T-helper 17 cell (primary cell): ENCODE measurements around the gene ZDHHC12. TPM values are rescaled to one million over a fixed set of nuclear protein-coding genes. Genes with fewer than 3 reads are reported as not detected.

Experiments used
- ATAC-seq: fragments of 150-1000 bp; cut with Tn5 transposase; 2 replicates; pipeline ENCODE4 v1.10.0; 2021; ENCODE audit warnings: mild to moderate bottlenecking, moderate library complexity
- DNase-seq, 3 donors: peaks; one replicate each; pipeline versions ENCODE4 v3.0.0 to v3.0.0-alpha.2; 2020 to 2021
- H3K9me3 ChIP-seq: one replicate; pipeline ENCODE4 v1.7.0; 2013; ENCODE audit warnings: low read length, mild to moderate bottlenecking; ENCODE audit not compliant: control insufficient read depth, poor library complexity, severe bottlenecking
- H3K27ac Mint-ChIP-seq: one replicate; pipeline ENCODE4 v1.8.0; 2022; ENCODE audit warnings: mild to moderate bottlenecking, moderate library complexity, mixed read lengths
- H3K27me3 Mint-ChIP-seq: one replicate; pipeline ENCODE4 v1.8.0; 2022; ENCODE audit warnings: mixed read lengths
- H3K36me3 Mint-ChIP-seq: one replicate; pipeline ENCODE4 v1.8.0; 2022; ENCODE audit warnings: low read depth, mixed read lengths
- H3K4me1 Mint-ChIP-seq: one replicate; pipeline ENCODE4 v1.8.0; 2022; ENCODE audit warnings: mild to moderate bottlenecking, mixed read lengths
- H3K4me3 Mint-ChIP-seq: one replicate; pipeline ENCODE4 v1.8.0; 2022; ENCODE audit warnings: mild to moderate bottlenecking, moderate library complexity, mixed read lengths
- total RNA-seq, 4 donors: library from RNA in 2 of 4; stranded (reverse) in 2 of 4; gene quantifications; one replicate each; pipeline ENCODE4 v1.2.3 and lab custom pipeline; 2022 to 2026

Gene ZDHHC12, protein sequence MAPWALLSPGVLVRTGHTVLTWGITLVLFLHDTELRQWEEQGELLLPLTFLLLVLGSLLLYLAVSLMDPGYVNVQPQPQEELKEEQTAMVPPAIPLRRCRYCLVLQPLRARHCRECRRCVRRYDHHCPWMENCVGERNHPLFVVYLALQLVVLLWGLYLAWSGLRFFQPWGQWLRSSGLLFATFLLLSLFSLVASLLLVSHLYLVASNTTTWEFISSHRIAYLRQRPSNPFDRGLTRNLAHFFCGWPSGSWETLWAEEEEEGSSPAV
- 10 to 100 TPM; 23.5 to 26.9 TPM for total RNA-seq
- total RNA-seq (lab: John Stamatoyannopoulos, UW), result 12.3 to 14.4 reads per million in 2 donors

DNA sequence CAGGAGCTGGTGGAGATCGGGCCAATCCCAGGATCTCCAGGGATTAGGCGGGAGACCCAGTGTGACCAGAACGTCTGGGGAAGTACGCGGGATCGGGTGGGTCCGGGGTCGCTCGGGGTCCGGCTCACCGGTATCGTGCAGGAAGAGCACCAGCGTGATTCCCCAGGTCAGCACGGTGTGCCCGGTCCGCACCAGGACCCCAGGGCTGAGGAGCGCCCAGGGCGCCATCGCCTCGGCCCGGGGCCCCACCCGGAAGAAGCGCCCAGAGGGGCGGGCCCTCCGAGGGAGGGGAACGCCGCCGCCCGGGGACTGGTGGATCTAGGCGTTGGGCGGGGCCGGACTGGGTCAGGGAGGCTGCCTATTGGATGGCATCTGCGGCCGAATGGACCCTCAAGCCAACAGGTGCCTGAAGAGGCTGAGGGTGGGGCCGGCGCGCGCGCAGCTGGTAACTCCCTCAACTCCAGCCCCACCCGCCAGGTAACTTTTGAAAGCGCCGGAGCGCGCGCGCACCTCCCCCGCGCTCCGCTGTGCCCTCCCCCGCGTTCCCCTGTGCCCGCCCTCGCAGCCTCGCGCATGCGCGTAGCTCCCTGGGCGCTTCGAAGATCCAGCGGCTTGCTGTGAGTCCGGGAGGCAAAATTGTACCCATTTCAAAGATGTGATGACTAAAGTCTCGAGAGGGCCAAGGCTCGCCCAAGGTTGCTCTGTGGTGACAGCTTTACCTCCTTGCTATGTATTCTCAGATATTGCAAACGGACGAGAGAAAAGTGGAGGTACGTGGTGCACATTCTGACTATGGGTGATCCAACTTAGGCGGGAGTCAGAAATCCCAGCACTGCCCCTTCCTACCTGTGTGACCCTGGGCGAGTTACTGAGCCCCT lies at the start of gene ZDHHC12:
Gene ZDHHC12 (minus strand): TSS at position 262 of the 878 bp plus-strand sequence. CDS start 34 bp downstream, at position 228.
- peak; percentile 98 for ATAC-seq
- no peaks in the 10 kb centered on the region for H3K36me3 Mint-ChIP-seq
- H3K27me3 Mint-ChIP-seq, result no peaks in the 10 kb centered on the region
- H3K27ac Mint-ChIP-seq, result peak within 1 kb of the TSS; percentile 93
- DNase-seq, result peak; percentile 97 to 99 (median 99)
- H3K9me3 ChIP-seq, result no peaks in the 10 kb centered on the region
- H3K4me3 Mint-ChIP-seq, result peak within 1 kb of the TSS; percentile 95
- peaks cover 34% of the 10 kb centered on the region for H3K4me1 Mint-ChIP-seq

DNA sequence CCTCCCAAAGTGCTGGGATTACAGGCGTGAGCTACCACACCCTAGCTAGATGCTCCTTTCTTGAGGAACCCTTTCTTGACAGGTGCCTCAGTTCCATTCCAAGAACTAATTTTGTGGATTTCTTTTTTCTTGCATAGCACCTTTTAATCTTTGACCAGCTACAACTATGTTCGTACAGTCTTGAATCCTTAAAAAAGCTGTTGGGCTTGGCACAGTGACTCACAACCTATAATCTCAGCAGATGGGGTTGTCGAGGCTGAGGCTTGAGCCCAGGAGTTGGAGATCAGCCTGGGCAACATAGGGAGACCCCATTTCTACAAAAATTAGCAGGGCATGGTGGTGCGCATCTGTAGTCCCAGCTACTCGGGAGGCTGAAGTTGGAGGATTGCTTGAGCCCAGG lies 49.1 kb upstream of the ZDHHC12 start:
- no peaks in the 10 kb centered on the region for H3K9me3 ChIP-seq
- Mint-ChIP-seq H3K27ac (peak overlapping the region; percentile 45), H3K36me3 (no peaks in the 10 kb centered on the region), H3K27me3 (no peaks in the 10 kb centered on the region), H3K4me3 (peak overlapping the region; percentile 98), H3K4me1 (peaks cover 21% of the 10 kb centered on the region)
- DNase-seq (no peak), ATAC-seq (no peak)

DNA sequence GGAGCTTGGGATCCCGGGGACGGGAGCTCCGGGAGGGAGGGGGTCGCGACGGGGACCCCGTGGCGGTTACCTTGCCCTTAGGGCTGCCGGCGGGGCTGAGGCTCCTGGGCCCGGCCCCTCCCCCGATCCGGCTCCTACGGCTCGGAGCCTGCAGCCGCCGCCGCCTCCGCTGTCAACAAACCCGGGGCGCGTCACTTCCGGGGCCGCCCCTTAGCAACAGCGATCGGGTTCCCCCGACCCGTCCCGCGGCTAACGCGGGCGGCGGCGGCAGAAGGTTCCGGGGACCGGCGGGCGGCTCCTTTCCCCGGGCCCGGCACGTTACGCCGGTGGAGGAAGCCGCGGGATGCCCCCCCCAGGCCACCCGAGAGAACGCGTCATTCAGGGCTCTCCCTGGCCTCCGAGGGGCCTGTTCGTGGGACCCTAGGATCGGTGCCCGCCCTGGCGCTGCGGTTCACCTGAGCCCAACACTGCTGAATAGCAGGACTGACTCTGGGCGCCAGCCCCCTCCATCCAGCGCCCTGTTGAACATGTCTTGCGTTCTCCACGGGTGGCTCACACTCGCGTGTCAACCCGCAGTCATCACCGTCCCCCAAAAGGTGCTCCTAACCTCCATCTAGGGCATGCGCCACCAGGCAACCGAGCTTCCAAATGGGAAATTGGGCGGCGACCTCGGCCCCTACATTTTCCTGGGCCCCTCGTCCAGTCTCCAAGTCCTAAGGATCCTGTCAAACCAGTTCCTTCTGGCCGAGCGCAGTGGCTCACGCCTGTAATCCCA lies 48.0 kb upstream of the ZDHHC12 start, which contains the start of gene ZER1:
Gene ZER1 (minus strand): TSS at position 183 of the 775 bp plus-strand sequence. CDS start 16,362 bp downstream, outside the sequence.
- Mint-ChIP-seq H3K27me3 (no peaks in the 10 kb centered on the region), H3K27ac (peak within 1 kb of the TSS; percentile 96), H3K4me3 (peak within 1 kb of the TSS; percentile 98), H3K36me3 (no peaks in the 10 kb centered on the region), H3K4me1 (peaks cover 21% of the 10 kb centered on the region)
- H3K9me3 ChIP-seq, result no peaks in the 10 kb centered on the region
- DNase-seq (peak; percentile 86 to 93 (median 89)), ATAC-seq (peak; percentile 95)

DNA sequence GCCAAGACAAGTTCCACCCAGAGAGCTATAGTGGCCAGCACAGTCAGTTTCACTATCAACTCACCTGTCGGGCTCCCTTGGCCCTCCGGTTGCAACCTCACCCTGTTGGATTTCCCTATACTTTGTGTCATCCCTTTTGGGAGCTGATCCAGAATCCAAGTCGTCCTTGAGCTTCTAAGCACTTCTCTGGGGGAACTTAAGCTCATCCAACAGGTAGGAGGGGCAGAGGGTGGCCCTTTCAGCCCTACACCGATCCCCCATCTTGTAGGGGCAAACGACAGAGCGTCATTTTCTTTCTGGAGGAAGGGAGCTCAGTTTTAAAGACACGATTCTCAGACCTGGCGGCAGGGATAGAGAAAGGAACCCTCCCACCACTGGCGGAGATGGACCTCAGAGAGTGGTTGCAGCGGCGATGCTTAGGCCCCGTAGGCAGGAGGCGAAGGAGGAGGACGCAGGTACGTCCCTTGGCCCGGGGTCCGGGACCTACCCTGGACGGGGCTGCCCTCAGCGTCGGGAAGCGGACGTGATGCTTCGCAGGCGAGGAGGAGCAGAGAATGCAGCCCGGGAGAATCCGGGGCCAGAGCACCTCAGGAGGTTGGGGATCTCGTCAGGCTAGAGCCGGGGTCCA lies 47.3 kb upstream of the ZDHHC12 start:
- H3K4me3 Mint-ChIP-seq, result peak overlapping the region; percentile 98
- peak; percentile 32 for ATAC-seq
- no peaks in the 10 kb centered on the region for H3K36me3 Mint-ChIP-seq
- no peaks in the 10 kb centered on the region for H3K9me3 ChIP-seq
- H3K27me3 Mint-ChIP-seq, result no peaks in the 10 kb centered on the region
- H3K4me1 Mint-ChIP-seq, result peaks cover 21% of the 10 kb centered on the region
- peak in 1 of 3 donors; percentile 10 for DNase-seq
- peak overlapping the region; percentile 96 for H3K27ac Mint-ChIP-seq

DNA sequence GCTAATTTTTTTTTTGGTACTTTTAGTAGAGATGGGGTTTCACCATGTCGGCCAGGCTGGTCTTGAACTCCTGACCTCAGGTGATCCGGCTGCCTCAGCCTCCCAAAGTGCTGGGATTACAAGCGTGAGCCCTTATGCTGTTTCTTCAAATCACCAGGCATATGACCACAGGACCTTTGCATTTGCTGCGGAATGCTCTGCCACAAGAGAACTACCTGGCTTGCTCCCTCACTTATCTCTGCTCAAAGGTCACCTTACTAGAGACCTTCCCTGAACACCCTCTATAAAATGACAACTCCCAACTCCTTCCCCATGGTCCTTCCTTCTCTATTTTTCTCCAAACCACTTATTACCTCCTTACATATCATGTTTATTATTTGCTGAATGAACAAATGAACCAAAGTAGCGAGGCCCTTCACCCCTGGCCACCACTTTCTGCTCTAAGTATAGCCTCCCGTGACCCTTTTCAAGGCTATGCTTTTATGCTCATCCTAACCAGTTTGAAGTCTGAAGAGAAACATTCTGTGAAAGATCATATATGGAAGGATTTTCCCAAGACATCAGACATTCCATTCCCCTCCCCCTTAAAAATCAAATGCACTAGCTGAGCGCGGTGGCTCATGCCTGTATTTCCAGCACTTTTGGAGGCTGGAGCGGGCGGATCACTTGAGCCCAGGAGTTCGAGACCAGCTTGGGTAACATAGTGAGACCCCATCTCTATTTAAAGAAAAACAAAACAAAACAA lies 46.5 kb upstream of the ZDHHC12 start:
- no peak for ATAC-seq
- H3K4me1 Mint-ChIP-seq, result peaks cover 22% of the 10 kb centered on the region
- no peak for DNase-seq
- no peaks in the 10 kb centered on the region for H3K36me3 Mint-ChIP-seq
- H3K27me3 Mint-ChIP-seq, result no peaks in the 10 kb centered on the region
- H3K27ac Mint-ChIP-seq, result peak overlapping the region; percentile 96
- H3K9me3 ChIP-seq, result no peaks in the 10 kb centered on the region
- peak overlapping the region; percentile 98 for H3K4me3 Mint-ChIP-seq

DNA sequence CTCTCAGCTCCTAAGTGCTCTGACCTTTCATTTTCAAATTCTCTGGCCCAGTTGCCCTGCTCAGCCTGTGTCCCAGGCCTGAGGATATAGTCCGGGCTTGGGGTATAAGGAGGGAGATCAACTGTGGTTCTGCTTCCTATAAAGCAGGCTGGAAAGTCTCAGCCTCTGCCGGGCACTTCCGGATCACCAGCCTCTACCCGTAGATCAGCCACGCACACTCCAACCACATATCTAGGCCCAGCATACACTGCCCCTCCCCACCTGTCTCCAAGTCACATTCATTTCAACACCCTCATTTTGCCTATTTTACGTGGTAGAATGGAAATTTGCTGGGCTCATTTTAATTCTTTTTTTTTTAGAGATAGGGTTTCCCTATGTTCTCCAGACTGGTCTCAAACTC lies 44.7 kb upstream of the ZDHHC12 start:
- Mint-ChIP-seq H3K36me3 (no peaks in the 10 kb centered on the region), H3K4me3 (peak overlapping the region; percentile 31), H3K27me3 (no peaks in the 10 kb centered on the region), H3K4me1 (peaks cover 25% of the 10 kb centered on the region), H3K27ac (peak overlapping the region; percentile 96)
- no peak for DNase-seq
- no peak for ATAC-seq
- no peaks in the 10 kb centered on the region for H3K9me3 ChIP-seq

DNA sequence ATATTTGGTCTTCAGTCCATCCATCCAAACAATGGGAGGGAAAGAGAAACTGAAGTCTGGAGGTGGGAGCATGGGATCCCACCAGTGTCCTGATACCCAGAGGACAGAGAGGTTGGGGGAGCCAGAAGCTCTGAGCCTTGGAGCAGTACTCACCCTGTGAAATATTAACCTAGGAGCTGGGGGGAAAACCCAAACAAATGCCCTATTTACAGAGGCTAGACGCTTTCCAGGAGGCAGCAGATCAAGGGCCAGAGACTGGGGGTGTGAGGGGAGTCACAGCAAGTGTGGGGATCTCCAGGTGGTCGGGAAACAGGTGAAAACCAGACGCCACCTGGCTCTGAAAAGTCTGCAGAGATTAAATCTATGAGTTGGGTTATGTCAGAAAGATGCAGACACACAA lies 41.6 kb upstream of the ZDHHC12 start:
- no peaks in the 10 kb centered on the region for H3K9me3 ChIP-seq
- Mint-ChIP-seq H3K36me3 (peaks cover 2% of the 10 kb centered on the region), H3K27ac (no peak overlapping the region), H3K4me1 (peaks cover 19% of the 10 kb centered on the region), H3K4me3 (no peak overlapping the region), H3K27me3 (no peaks in the 10 kb centered on the region)
- DNase-seq, result no peak
- ATAC-seq, result no peak

DNA sequence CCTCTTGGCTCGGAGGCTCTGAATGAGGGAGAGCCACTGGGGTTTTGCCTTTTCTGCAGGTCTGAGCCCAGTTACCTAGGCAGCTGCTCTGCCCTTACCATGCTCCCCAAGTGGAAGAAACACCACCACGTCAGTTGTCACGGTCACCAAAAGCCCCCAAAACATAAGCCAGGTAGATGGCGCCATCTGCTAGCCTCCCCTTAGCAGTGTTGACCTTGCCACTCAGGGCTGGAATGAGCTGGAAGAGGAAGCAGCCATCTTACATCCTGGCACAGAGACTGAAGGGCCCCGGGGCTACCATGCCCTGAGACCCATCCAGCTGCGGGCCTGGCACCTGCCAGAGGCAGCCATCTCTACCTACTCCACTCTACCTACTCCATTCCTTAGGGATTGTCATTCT lies 40.4 kb upstream of the ZDHHC12 start:
- H3K9me3 ChIP-seq, result no peaks in the 10 kb centered on the region
- no peak for ATAC-seq
- H3K36me3 Mint-ChIP-seq, result peaks cover 2% of the 10 kb centered on the region
- H3K4me1 Mint-ChIP-seq, result peaks cover 12% of the 10 kb centered on the region
- no peaks in the 10 kb centered on the region for H3K27me3 Mint-ChIP-seq
- H3K27ac Mint-ChIP-seq, result peak overlapping the region; percentile 39
- no peak overlapping the region for H3K4me3 Mint-ChIP-seq
- no peak for DNase-seq

DNA sequence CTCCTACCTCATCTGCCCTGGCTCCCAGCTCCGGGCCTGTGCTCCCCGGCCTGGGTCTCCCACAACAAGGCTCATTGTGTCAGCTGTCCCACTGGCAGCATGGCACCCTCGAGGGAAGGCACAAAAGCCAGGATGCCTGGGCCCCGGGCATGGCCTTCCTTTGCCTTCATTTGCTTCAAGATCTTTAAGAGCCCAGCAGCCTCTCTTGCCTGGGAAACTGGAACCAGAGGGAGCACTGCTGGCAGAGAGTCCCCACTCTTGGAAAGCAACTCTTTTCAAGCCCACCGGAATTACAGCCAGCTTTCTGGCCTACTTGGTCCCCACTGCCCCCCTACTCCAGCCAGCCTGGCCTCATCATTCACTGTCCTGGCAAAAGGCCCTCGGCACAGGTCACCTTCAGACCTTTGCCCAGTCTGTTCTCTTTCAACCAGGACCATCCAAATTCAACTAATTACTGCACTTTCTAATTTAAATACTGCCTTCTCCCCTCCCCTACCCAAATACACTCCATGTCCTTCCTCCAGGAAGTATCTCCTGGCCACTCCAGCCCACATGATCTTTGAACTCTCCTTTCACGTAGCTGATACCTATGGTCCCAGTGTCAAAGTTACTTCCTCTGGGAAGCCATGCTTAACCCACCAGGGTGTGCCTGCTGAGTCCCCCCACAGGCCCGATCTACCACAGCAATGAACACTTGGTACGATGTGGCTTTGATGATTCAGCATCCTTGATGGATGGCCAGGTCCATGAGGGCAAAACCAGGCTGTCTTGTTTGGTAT lies 38.9 kb upstream of the ZDHHC12 start:
- ATAC-seq, result no peak
- Mint-ChIP-seq H3K36me3 (peaks cover 2% of the 10 kb centered on the region), H3K4me3 (no peak overlapping the region), H3K27ac (peak overlapping the region; percentile 32), H3K27me3 (no peaks in the 10 kb centered on the region), H3K4me1 (peaks cover 11% of the 10 kb centered on the region)
- DNase-seq, result no peak
- no peaks in the 10 kb centered on the region for H3K9me3 ChIP-seq

DNA sequence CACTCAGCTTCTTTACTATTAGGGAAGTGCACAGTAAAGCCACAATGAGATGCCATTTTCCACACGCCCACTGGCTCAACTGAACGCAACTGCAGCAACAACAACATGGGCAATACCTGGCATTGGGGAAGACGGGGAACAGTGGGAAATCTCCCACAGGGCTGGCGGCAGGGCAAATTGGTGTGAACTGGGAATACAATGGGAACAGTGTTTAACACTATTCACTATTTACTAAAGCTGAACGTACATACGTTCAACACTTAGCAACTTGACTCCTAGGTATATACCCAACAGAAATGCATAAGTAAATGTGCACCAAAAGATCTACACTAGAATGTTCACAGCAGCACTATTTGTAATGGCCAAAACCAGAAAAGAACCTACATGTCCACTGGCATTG lies 33.7 kb upstream of the ZDHHC12 start:
- DNase-seq (no peak), ATAC-seq (no peak)
- H3K27me3 Mint-ChIP-seq, result no peaks in the 10 kb centered on the region
- no peak overlapping the region for H3K4me3 Mint-ChIP-seq
- H3K36me3 Mint-ChIP-seq, result peaks cover 2% of the 10 kb centered on the region
- peaks cover 8% of the 10 kb centered on the region for H3K4me1 Mint-ChIP-seq
- H3K9me3 ChIP-seq, result no peaks in the 10 kb centered on the region
- no peak overlapping the region for H3K27ac Mint-ChIP-seq

DNA sequence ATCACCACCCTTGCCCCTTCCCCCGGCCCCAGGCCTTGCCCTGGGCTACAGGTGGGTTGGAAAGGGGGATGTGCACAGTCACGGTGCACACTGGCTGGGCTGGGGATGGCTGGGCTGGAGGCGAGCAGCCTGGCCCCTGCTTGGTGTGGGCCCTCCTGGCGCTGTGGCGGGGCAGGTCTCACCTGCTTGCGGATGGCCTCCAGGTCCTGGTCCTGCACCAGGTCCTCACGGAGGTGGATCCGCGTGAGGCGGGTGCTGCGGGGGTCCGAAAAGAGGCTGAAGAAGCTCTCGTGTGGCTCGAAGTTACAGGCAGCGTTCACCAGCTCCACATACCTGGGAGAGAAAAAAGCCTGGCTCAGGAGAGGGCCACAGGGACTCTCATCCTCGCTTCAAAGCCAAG lies 29.7 kb upstream of the ZDHHC12 start:
- no peak for ATAC-seq
- Mint-ChIP-seq H3K4me3 (no peak overlapping the region), H3K27me3 (no peaks in the 10 kb centered on the region), H3K27ac (no peak overlapping the region), H3K36me3 (peaks cover 2% of the 10 kb centered on the region), H3K4me1 (peaks cover 7% of the 10 kb centered on the region)
- H3K9me3 ChIP-seq, result no peaks in the 10 kb centered on the region
- no peak for DNase-seq
